ENCODE data around the gene AP5S1.

GRCh38 chr20:3819411-3820047 is 818 bp upstream of the AP5S1 start:
- no peak for TF ChIP-seq USF2 (IDR thresholded peaks at IDR 0.05; ENCODE audit: low read depth, low read length)
- TF ChIP-seq CTCF (conservative IDR thresholded peaks at IDR 0.05; ENCODE audit: low read depth, low read length), result no peak
- TF ChIP-seq SMC3 (IDR thresholded peaks at IDR 0.05; ENCODE audit: low read depth, low read length), result no peak
- no peak for TF ChIP-seq POLR2A (IDR thresholded peaks at IDR 0.05; ENCODE audit: low read depth, low read length)
- TF ChIP-seq CEBPB (IDR thresholded peaks at IDR 0.05; ENCODE audit: low read depth, low read length), result no peak
- no peak for TF ChIP-seq CHD1 (IDR thresholded peaks at IDR 0.05; ENCODE audit: low read depth, low read length)
- no peak for TF ChIP-seq NFE2L2 (IDR thresholded peaks at IDR 0.05; ENCODE audit: low read depth, low read length)
- no peak for TF ChIP-seq MAFK (IDR thresholded peaks at IDR 0.05; ENCODE audit: low read depth, low read length)
- TF ChIP-seq RCOR1 (IDR thresholded peaks at IDR 0.05; ENCODE audit: insufficient replicate concordance, low read length), result no peak
- TF ChIP-seq RAD21 (IDR thresholded peaks at IDR 0.05; ENCODE audit: low read length), result no peak

Measured in IMR-90 (cell line).